Ecto neural progenitor cell (in vitro differentiated cells): ENCODE data around the gene CFAP73.

Source experiments
- DNase-seq: peaks from one replicate; pipeline ENCODE4 v3.0.0-alpha.2; 2018; ENCODE audit warnings: low spot score

CFAP73 gene

GRCh38 chr12:113142173-113142885 is 7.2 kb upstream of the CFAP73 start:
- DNase-seq, result no peak

GRCh38 chr12:113142886-113143332 is 6.6 kb upstream of the CFAP73 start:
- DNase-seq, result no peak

- DNase-seq, result no peak
Observed at GRCh38 chr12:113143959-113144358, 5.6 kb upstream of the CFAP73 start.

GRCh38 chr12:113144806-113145205 is 4.7 kb upstream of the CFAP73 start:
- DNase-seq, result no peak

GRCh38 chr12:113145720-113146551 is 3.6 kb upstream of the CFAP73 start:
- no peak for DNase-seq

- DNase-seq, result no peak
Observed at GRCh38 chr12:113146999-113147398, 2.5 kb upstream of the CFAP73 start.

- no peak for DNase-seq
Observed at GRCh38 chr12:113151655-113152054, 2.1 kb downstream of the CFAP73 start.

GRCh38 chr12:113152196-113152834 is 2.8 kb downstream of the CFAP73 start:
- no peak for DNase-seq

GRCh38 chr12:113152835-113153814 is 3.6 kb downstream of the CFAP73 start:
- peak; percentile 88 for DNase-seq

GRCh38 chr12:113154351-113154973 is 4.9 kb downstream of the CFAP73 start:
- peak; percentile 81 for DNase-seq

GRCh38 chr12:113155060-113155459 is 5.5 kb downstream of the CFAP73 start:
- no peak for DNase-seq

GRCh38 chr12:113155646-113156045 is 6.1 kb downstream of the CFAP73 start:
- no peak for DNase-seq

- DNase-seq, result no peak
Observed at GRCh38 chr12:113157218-113157859, 7.8 kb downstream of the CFAP73 start.

GRCh38 chr12:113158439-113159203 is 9.1 kb downstream of the CFAP73 start:
- no peak for DNase-seq

GRCh38 chr12:113159937-113160336 is 10.4 kb downstream of the CFAP73 start:
- no peak for DNase-seq

- DNase-seq, result peak; percentile 99
Observed at GRCh38 chr12:113161415-113162016, 12.0 kb downstream of the CFAP73 start.

GRCh38 chr12:113162102-113163029 is 12.8 kb downstream of the CFAP73 start:
- DNase-seq, result peak; percentile 72

- DNase-seq, result no peak
Observed at GRCh38 chr12:113163030-113163360, 13.5 kb downstream of the CFAP73 start.
